HUDEP-2 (cell line): ENCODE measurements around the gene MBLAC1.

Experiments
- DNase-seq, 76 experiments: peaks; one replicate each; lab custom pipeline; 2025; ENCODE audit not compliant: unreplicated experiment in 76 of 76; lab: John Stamatoyannopoulos, UW

MBLAC1 gene

DNA sequence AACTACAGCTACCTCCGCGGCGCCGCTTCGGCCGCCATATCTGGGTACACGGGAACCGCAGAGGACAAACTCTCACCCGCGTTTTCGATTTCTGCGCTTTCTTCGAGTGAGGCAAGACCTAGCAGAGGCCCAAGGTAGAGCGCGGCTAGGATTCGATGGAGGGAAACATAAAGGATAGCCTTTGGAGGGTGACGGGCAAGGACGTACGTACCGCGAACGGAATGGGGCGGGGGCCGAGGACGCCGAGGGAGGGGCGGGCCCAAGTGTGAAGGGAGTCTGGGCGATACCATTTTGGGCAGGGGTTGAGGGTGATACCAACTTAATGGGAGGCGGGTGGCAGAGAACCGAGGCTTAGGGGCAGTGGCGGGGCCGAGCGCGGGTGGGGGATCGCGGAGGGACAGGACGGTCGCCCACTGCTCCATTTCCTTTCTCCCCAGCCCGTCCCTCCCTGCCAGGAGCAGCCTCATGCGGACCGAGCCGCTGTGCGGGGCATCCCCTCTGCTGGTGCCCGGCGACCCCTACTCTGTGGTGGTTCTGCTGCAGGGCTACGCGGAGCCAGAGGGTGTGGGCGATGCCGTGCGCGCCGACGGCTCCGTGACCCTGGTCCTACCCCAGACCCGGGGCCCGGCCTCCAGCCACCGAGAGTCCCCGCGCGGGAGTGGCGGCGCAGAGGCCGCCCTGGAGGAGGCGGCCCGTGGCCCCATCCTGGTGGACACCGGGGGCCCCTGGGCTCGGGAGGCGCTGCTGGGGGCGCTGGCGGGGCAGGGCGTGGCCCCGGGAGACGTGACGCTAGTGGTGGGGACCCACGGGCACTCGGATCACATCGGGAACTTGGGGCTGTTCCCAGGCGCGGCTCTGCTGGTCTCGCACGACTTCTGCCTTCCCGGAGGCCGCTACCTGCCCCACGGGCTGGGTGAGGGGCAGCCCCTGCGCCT, at the start of gene MBLAC1:
Gene MBLAC1 (plus strand): TSS at position 37 of the 935 bp plus-strand sequence. CDS start 429 bp downstream, at position 466.
- DNase-seq: peak in 74 of 76 experiments; percentile 33 to 93 (median 82)

- no peak for DNase-seq
Measured at GRCh38 chr7:100077205-100077604, 49.6 kb upstream of the MBLAC1 start.

DNA sequence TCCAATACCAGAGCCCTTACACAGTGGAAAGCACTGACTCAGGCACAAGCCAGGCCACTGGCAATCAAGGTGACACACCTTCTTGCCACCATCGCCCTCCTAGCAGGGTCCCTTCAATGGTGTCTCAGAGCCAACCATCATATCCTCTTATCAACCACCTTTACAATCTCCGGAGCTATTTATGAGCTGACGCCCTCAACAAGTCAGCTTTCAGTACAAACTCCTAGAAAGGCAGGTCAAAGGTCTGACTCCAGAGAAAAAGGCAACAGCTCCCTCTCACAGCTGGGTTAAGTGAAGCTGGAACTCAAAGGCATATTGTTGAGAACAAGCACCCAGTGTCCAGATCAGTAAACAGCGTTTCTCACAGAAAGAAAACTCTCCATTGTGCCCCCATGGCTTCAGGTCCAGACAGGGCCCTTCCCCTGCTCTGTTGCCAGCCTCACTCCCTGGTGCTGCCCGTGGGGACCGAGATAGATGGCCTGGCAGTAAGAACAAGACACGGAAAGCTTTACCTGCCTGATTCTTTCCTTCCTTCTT, 47.7 kb upstream of the MBLAC1 start:
- no peak for DNase-seq

- DNase-seq: peak in 2 of 76 experiments; percentile 3 to 14
Measured at GRCh38 chr7:100080907-100081534, 45.7 kb upstream of the MBLAC1 start.

GRCh38 chr7:100081535-100082102, 45.1 kb upstream of the MBLAC1 start, which contains the start of gene ZNF3:
ZNF3 (minus strand) TSS chr7:100081723; CDS start chr7:100077357, 4,366 bp downstream.
- peak; percentile 44 to 99 (median 98) for DNase-seq

GRCh38 chr7:100082978-100083377, 43.8 kb upstream of the MBLAC1 start:
- DNase-seq: no peak

- DNase-seq: no peak
Measured at GRCh38 chr7:100085515-100085914, 41.3 kb upstream of the MBLAC1 start.

- DNase-seq: no peak
Measured at GRCh38 chr7:100087055-100087750, 39.6 kb upstream of the MBLAC1 start.

DNA sequence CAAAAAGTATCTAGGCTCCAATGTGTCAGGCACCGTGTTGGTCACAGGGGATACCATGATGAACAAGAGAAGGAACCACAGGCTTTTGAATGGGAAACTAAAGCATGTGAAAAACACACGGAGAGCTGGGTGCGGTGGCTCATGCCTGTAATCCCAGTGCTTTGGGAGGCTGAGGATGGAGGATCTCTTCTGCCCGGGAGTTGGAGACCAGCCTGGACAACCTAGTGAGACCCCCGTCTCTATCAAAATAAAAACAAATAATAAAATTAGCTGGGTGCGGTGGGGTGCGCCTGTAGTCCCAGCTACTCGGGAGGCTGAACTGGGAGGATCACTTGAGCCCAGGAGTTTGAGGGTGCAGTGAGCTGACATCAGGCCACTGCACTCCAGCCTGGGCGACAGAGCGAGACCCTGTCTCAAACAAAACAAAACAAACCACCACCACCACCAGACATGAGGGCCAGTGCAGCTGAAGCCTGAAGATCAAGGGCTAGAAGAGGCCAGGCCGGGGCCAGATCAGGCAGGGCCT, 38.6 kb upstream of the MBLAC1 start:
- no peak for DNase-seq

DNA sequence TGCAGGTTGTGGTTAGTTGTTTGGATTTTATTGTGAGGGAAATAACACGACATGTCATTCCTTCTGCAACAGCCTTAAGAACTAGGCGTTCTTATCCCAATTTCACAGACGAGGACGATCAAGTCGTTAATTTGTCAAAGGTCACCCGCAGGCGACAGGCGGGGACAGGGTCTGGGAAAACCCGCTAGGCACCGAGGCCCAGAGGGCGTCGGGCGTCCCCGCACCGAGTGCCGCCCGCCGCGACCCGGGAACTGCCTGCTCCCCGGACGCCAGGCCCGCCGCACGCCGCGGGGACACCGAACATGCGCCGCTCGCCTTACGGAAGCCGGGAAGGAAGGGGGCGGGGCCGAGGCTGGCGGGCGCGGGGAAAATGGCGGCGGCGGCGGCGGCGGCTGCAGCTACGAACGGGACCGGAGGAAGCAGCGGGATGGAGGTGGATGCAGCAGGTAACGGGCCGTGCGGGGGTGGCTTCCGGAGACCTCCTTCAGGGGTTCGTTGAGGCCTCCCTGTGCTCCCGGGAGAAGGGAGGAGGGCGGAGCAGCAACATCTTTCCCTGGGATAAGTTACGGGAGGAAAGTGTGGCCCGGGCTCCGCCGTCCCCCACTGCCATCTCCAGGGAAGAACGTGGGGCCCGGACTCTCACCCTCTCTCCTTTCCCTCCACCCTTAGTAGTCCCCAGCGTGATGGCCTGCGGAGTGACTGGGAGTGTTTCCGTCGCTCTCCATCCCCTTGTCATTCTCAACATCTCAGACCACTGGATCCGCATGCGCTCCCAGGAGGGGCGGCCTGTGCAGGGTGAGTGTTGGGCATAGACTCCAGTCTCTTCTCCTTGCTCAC, 37.9 kb upstream of the MBLAC1 start, which contains the start of gene COPS6:
Gene COPS6 (plus strand): TSS at position 349 of the 837 bp plus-strand sequence. CDS start 22 bp downstream, at position 371.
- peak in 69 of 76 experiments; percentile 11 to 82 (median 60) for DNase-seq

DNA sequence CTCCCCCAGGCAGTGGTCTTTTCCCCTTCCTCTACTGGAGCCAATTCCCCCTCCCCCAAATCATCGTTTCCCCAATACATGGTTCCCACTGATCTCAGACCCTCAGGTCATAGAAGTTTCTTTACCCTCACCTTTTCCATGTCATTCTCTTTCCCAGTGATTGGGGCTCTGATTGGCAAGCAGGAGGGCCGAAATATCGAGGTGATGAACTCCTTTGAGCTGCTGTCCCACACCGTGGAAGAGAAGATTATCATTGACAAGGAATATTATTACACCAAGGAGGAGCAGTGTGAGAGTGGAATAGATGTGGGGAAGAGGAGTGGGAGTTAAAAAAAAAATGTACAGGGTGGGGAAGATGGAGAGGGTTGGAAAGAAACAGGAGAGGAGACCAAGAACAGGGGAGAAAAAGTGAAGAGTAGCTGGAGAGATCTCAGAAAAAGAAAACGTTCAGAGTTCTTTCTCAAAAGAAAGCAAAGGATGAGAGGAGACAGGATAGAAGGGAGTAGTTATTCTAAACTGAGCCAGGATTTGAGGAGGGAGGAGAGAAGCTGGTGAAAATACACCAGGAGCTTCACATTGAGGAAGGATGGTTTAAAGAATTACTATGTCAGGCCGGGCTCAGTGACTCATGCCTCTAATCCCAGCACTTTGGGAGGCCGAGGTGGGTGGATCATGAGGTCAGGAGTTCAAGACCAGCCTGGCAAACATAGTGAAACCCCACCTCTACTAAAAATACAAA, 37.1 kb upstream of the MBLAC1 start:
- DNase-seq: no peak

DNA sequence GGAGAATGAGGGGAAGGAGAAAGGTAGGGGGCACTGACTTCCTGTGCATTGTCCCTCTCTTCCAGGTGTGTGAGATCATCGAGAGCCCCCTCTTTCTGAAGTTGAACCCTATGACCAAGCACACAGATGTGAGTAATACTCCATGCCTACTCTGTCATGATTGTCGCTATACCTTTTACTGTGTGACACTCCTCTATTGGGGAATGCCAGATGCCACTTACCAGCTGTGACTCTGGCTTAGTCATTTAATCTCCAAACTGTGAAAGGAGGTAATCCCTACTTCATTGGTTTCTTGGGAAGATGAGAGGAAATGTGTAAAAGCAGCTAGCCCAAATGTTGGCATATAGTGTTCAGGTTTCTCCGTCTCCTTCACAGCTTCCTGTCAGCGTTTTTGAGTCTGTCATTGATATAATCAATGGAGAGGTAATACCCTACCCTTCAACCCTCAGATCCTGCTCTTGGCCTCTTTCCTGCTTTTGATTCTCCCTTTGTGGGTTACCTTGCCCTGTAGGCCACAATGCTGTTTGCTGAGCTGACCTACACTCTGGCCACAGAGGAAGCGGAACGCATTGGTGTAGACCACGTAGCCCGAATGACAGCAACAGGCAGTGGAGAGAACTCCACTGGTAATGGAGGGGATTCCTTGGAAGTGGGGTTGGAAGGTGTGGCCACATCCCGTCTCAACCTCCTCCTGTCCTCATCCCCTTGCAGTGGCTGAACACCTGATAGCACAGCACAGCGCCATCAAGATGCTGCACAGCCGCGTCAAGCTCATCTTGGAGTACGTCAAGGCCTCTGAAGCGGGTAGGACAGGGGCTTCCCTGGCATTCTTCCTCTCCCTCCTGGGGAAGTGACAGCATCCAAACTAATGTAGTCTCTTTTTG, 36.0 kb upstream of the MBLAC1 start:
- no peak for DNase-seq

- DNase-seq: peak in 14 of 76 experiments; percentile 3 to 38 (median 13)
Measured at GRCh38 chr7:100091411-100092181, 35.2 kb upstream of the MBLAC1 start.

DNA sequence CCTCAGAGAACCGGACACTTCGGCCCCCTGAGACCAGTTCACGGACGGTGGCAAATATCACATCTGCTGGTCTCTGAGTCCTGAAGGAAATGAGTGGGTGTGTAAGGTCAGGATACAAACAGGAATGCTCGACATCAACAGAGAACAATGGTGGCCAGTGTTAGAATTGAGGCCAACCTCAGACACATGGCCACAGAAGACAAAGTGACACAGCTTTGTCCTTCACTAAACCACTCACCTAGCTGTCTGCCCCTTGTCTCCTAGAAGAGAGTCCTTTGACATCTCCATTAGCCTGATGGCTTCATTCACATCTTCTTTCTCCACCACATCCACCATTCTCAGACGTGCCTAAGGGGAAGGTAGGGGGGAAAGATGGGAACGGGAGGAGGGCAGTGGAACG, 33.7 kb upstream of the MBLAC1 start:
- DNase-seq: no peak

DNA sequence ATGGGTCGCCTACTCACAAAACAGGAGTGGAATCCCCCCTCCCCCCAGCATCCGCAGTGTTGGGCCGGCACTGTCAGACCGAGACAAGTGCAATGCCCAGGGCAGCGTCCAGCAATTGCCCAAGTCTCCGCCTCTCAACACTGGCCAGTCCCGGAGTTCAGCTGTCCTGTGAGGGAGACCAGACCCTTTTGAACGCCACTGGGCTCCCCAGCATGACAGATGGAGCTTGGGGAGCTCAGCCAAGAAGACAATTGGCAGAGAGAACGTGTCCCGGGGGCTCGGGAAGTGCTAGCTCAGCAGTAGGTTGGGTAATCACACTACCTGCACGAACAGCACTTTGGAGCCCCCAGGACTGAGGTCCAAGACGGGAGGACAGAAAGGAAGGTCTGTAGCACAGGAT, 33.3 kb upstream of the MBLAC1 start:
- DNase-seq: no peak

GRCh38 chr7:100093925-100094486, 32.8 kb upstream of the MBLAC1 start:
- DNase-seq: no peak
